WTC11 (cell line): ENCODE data around the gene FRMD4B.

Experiments used
- ESRRA ChIP-seq: sonication (generic); formaldehyde crosslinking; IDR thresholded peaks from 2 replicates; pipeline ENCODE4 v1.8.1; 2022; ENCODE audit warnings: mild to moderate bottlenecking, missing genetic modification reagents, borderline replicate concordance
- FOXK1 ChIP-seq: sonication (generic); formaldehyde crosslinking; IDR thresholded peaks from 2 replicates; pipeline ENCODE4 v1.8.0; 2022; ENCODE audit warnings: mild to moderate bottlenecking, moderate library complexity, missing genetic modification reagents
- MYBL2 ChIP-seq: sonication (generic); formaldehyde crosslinking; IDR thresholded peaks from 2 replicates; pipeline ENCODE4 v1.8.1; 2023; ENCODE audit warnings: mild to moderate bottlenecking, moderate library complexity, missing genetic modification reagents
- NR1H2 ChIP-seq: sonication (generic); formaldehyde crosslinking; IDR thresholded peaks from 2 replicates; pipeline ENCODE4 v1.9.0; 2021; ENCODE audit warnings: mild to moderate bottlenecking, moderate library complexity, missing genetic modification reagents
- PRDM15 ChIP-seq: sonication (generic); formaldehyde crosslinking; IDR thresholded peaks from 2 replicates; pipeline ENCODE4 v1.8.0; 2022; ENCODE audit warnings: missing genetic modification reagents
- SP1 ChIP-seq: sonication (generic); formaldehyde crosslinking; conservative IDR thresholded peaks from 2 replicates; pipeline ENCODE4 v1.8.1; 2022; ENCODE audit warnings: missing genetic modification reagents
- TP53 ChIP-seq: sonication (generic); formaldehyde crosslinking; IDR thresholded peaks from 2 replicates; pipeline ENCODE4 v1.8.1; 2023; ENCODE audit warnings: mild to moderate bottlenecking, missing genetic modification reagents
- ZNF423 ChIP-seq: fragments of 250-450 bp; sonication (Bioruptor Pico); IDR thresholded peaks from 2 replicates; pipeline ENCODE4 v2.1.2; 2022; ENCODE audit warnings: mild to moderate bottlenecking, moderate library complexity
- TF ChIP-seq, protein P1 (sequence below): fragments of 200-600 bp; IDR thresholded peaks from 2 replicates; pipeline ENCODE4 v1.8.0; 2022; ENCODE audit warnings: antibody characterized with exemption
- TF ChIP-seq, protein P2 (sequence below): sonication (generic); formaldehyde crosslinking; conservative IDR thresholded peaks from 2 replicates; pipeline ENCODE4 v1.8.1; 2022; ENCODE audit warnings: mild to moderate bottlenecking, missing genetic modification reagents
- TF ChIP-seq, protein P3 (sequence below): sonication (generic); formaldehyde crosslinking; IDR thresholded peaks from 2 replicates; pipeline ENCODE4 v1.8.1; 2023; ENCODE audit warnings: mild to moderate bottlenecking, moderate library complexity, missing genetic modification reagents
- TF ChIP-seq, protein P4 (sequence below): fragments of 250-450 bp; sonication (Bioruptor Pico); IDR thresholded peaks from 2 replicates; pipeline ENCODE4 v1.9.0; 2021; ENCODE audit warnings: mild to moderate bottlenecking, borderline replicate concordance

DNA sequence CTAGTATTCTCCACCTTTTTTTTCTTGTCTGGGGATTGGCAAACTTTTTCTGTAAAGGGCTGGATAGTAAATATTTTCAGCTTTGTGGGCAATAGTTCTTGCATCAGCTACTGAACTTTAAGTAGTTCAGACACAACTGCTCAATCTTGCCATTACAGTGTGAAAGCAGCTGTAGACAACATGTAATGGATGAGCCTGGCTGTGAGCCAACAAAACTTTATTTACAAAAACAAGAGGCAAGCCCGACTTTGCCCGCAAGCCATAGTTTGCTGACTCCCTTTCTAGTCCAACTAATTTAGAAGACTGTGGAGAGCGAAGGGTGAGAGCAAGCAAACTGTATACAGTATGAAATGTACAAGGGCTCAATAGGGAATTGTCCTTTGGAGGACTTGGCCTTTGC is 6.2 kb downstream of the FRMD4B start:
- TF ChIP-seq, protein P1, sequence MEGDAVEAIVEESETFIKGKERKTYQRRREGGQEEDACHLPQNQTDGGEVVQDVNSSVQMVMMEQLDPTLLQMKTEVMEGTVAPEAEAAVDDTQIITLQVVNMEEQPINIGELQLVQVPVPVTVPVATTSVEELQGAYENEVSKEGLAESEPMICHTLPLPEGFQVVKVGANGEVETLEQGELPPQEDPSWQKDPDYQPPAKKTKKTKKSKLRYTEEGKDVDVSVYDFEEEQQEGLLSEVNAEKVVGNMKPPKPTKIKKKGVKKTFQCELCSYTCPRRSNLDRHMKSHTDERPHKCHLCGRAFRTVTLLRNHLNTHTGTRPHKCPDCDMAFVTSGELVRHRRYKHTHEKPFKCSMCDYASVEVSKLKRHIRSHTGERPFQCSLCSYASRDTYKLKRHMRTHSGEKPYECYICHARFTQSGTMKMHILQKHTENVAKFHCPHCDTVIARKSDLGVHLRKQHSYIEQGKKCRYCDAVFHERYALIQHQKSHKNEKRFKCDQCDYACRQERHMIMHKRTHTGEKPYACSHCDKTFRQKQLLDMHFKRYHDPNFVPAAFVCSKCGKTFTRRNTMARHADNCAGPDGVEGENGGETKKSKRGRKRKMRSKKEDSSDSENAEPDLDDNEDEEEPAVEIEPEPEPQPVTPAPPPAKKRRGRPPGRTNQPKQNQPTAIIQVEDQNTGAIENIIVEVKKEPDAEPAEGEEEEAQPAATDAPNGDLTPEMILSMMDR: no peak
- TF ChIP-seq FOXK1 (CRISPR knock-in tag) (no peak), PRDM15 (CRISPR knock-in tag) (no peak), TP53 (CRISPR knock-in tag) (no peak), MYBL2 (CRISPR knock-in tag) (no peak), ESRRA (CRISPR knock-in tag) (no peak), NR1H2 (no peak), SP1 (CRISPR knock-in tag) (no peak), ZNF423 (CRISPR knock-in tag) (no peak)
- TF ChIP-seq, protein P2, sequence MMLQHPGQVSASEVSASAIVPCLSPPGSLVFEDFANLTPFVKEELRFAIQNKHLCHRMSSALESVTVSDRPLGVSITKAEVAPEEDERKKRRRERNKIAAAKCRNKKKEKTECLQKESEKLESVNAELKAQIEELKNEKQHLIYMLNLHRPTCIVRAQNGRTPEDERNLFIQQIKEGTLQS (CRISPR knock-in tag): no peak
- TF ChIP-seq, protein P3, sequence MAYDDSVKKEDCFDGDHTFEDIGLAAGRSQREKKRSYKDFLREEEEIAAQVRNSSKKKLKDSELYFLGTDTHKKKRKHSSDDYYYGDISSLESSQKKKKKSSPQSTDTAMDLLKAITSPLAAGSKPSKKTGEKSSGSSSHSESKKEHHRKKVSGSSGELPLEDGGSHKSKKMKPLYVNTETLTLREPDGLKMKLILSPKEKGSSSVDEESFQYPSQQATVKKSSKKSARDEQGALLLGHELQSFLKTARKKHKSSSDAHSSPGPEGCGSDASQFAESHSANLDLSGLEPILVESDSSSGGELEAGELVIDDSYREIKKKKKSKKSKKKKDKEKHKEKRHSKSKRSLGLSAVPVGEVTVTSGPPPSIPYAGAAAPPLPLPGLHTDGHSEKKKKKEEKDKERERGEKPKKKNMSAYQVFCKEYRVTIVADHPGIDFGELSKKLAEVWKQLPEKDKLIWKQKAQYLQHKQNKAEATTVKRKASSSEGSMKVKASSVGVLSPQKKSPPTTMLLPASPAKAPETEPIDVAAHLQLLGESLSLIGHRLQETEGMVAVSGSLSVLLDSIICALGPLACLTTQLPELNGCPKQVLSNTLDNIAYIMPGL (CRISPR knock-in tag): no peak
- TF ChIP-seq, protein P4, sequence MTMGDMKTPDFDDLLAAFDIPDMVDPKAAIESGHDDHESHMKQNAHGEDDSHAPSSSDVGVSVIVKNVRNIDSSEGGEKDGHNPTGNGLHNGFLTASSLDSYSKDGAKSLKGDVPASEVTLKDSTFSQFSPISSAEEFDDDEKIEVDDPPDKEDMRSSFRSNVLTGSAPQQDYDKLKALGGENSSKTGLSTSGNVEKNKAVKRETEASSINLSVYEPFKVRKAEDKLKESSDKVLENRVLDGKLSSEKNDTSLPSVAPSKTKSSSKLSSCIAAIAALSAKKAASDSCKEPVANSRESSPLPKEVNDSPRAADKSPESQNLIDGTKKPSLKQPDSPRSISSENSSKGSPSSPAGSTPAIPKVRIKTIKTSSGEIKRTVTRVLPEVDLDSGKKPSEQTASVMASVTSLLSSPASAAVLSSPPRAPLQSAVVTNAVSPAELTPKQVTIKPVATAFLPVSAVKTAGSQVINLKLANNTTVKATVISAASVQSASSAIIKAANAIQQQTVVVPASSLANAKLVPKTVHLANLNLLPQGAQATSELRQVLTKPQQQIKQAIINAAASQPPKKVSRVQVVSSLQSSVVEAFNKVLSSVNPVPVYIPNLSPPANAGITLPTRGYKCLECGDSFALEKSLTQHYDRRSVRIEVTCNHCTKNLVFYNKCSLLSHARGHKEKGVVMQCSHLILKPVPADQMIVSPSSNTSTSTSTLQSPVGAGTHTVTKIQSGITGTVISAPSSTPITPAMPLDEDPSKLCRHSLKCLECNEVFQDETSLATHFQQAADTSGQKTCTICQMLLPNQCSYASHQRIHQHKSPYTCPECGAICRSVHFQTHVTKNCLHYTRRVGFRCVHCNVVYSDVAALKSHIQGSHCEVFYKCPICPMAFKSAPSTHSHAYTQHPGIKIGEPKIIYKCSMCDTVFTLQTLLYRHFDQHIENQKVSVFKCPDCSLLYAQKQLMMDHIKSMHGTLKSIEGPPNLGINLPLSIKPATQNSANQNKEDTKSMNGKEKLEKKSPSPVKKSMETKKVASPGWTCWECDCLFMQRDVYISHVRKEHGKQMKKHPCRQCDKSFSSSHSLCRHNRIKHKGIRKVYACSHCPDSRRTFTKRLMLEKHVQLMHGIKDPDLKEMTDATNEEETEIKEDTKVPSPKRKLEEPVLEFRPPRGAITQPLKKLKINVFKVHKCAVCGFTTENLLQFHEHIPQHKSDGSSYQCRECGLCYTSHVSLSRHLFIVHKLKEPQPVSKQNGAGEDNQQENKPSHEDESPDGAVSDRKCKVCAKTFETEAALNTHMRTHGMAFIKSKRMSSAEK (CRISPR knock-in tag): no peak
